Nephron progenitor cell (in vitro differentiated cells): ENCODE results near the gene HLCS.
A peak's percentile ranks its signal among the peaks of the same experiment; 100 is the strongest.

Experiments used
- DNase-seq: peaks from one replicate; pipeline ENCODE4 v3.0.0; 2021
- H3K27ac Mint-ChIP-seq: 2 replicates; pipeline ENCODE4 v1.8.0; 2021; ENCODE audit warnings: mild to moderate bottlenecking, moderate library complexity, mixed read lengths
- H3K27me3 Mint-ChIP-seq: 2 replicates; pipeline ENCODE4 v1.8.0; 2021; ENCODE audit warnings: mild to moderate bottlenecking, low read depth, mixed read lengths; ENCODE audit not compliant: poor library complexity
- H3K36me3 Mint-ChIP-seq: 2 replicates; pipeline ENCODE4 v1.8.0; 2021; ENCODE audit warnings: low read depth, mixed read lengths
- H3K4me1 Mint-ChIP-seq: 2 replicates; pipeline ENCODE4 v1.8.0; 2021; ENCODE audit warnings: mixed read lengths
- H3K4me3 Mint-ChIP-seq: 2 replicates; pipeline ENCODE4 v1.8.0; 2021; ENCODE audit warnings: mild to moderate bottlenecking, moderate library complexity, mixed read lengths
- H3K9me3 Mint-ChIP-seq: 2 replicates; pipeline ENCODE4 v1.8.0; 2021; ENCODE audit warnings: mild to moderate bottlenecking, moderate library complexity, mixed read lengths
- CTCF ChIP-seq: fragments of 200-600 bp; sonication (generic); IDR thresholded peaks from 2 replicates; pipeline ENCODE4 v1.5.0; 2021; ENCODE audit warnings: antibody characterized with exemption

Gene HLCS

GRCh38 chr21:36858320-36858957, 108.0 kb downstream of the HLCS start:
- Mint-ChIP-seq H3K4me3 (no peak overlapping the region), H3K4me1 (peaks cover 26% of the 10 kb centered on the region), H3K27me3 (peaks cover 3% of the 10 kb centered on the region), H3K36me3 (no peaks in the 10 kb centered on the region), H3K27ac (no peak overlapping the region), H3K9me3 (no peaks in the 10 kb centered on the region)
- no peak for TF ChIP-seq CTCF
- no peak for DNase-seq

- Mint-ChIP-seq H3K27me3 (no peaks in the 10 kb centered on the region), H3K9me3 (no peaks in the 10 kb centered on the region), H3K27ac (no peak overlapping the region), H3K4me1 (peaks cover 15% of the 10 kb centered on the region), H3K4me3 (no peak overlapping the region), H3K36me3 (no peaks in the 10 kb centered on the region)
- no peak for DNase-seq
- no peak for TF ChIP-seq CTCF
Measured at GRCh38 chr21:36856643-36857042, 109.8 kb downstream of the HLCS start.

DNA sequence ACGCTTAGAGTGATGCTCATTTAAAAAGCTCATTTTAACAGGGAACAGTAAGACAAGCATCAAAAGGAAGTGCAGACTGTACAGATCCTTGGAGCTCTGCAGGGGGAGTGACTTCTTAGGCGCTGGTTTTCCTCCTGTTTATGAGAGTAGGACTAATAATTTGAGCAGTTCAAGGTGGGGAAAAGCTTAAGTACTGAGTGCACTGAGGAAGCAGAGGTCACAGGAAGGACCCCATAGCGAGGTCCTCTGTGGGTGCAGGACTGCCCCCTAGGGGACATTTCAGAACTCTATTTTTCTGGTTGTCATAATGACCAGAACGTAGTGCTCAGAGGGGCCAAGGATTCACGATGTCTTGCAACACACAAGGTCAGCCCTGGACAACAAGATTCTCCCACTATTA, 112.1 kb downstream of the HLCS start:
- Mint-ChIP-seq H3K4me3 (no peak overlapping the region), H3K4me1 (peaks cover under 1% of the 10 kb centered on the region), H3K36me3 (no peaks in the 10 kb centered on the region), H3K27ac (no peak overlapping the region), H3K9me3 (no peaks in the 10 kb centered on the region), H3K27me3 (no peaks in the 10 kb centered on the region)
- peak; percentile 77 for TF ChIP-seq CTCF
- peak; percentile 64 for DNase-seq

DNA sequence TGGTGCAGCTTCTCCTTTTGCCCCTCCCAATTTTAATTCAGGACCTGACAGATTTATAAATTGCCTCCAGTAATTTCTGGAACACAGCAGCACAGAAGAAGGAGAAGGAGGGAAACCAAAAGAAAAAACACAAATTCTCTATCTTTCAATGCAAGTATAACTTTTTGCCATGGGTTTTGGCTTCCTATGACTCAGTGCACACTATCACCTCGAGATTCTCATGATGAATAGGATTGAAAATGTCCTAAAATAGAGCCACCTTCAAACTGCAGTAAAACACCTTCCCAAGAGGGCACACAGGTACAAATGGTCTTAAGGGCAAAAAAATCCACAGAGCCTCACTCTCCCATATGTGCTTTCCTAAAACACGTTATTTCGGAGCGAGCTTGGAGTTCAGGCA, 113.6 kb downstream of the HLCS start:
- Mint-ChIP-seq H3K9me3 (no peaks in the 10 kb centered on the region), H3K27me3 (no peaks in the 10 kb centered on the region), H3K36me3 (no peaks in the 10 kb centered on the region), H3K27ac (no peak overlapping the region), H3K4me1 (peaks cover 5% of the 10 kb centered on the region), H3K4me3 (no peak overlapping the region)
- no peak for DNase-seq
- TF ChIP-seq CTCF, result no peak

GRCh38 chr21:36852293-36852692, 114.2 kb downstream of the HLCS start:
- Mint-ChIP-seq H3K27ac (no peak overlapping the region), H3K9me3 (no peaks in the 10 kb centered on the region), H3K4me3 (no peak overlapping the region), H3K36me3 (no peaks in the 10 kb centered on the region), H3K4me1 (peaks cover 5% of the 10 kb centered on the region), H3K27me3 (no peaks in the 10 kb centered on the region)
- no peak for TF ChIP-seq CTCF
- no peak for DNase-seq

- no peak overlapping the region for H3K4me3 Mint-ChIP-seq
- H3K4me1 Mint-ChIP-seq, result peaks cover 14% of the 10 kb centered on the region
- H3K27me3 Mint-ChIP-seq, result no peaks in the 10 kb centered on the region
- no peak for DNase-seq
- TF ChIP-seq CTCF, result no peak
- no peak overlapping the region for H3K27ac Mint-ChIP-seq
- H3K36me3 Mint-ChIP-seq, result no peaks in the 10 kb centered on the region
- no peaks in the 10 kb centered on the region for H3K9me3 Mint-ChIP-seq
Measured at GRCh38 chr21:36851121-36851520, 115.3 kb downstream of the HLCS start.
